ENCODE data around the gene ITPK1. TPM values are rescaled to one million over a fixed set of nuclear protein-coding genes. Genes with fewer than 3 reads are reported as not detected.

Gene ITPK1
- total RNA-seq, 1 experiment from 2014 or later = 88.6 TPM

DNA sequence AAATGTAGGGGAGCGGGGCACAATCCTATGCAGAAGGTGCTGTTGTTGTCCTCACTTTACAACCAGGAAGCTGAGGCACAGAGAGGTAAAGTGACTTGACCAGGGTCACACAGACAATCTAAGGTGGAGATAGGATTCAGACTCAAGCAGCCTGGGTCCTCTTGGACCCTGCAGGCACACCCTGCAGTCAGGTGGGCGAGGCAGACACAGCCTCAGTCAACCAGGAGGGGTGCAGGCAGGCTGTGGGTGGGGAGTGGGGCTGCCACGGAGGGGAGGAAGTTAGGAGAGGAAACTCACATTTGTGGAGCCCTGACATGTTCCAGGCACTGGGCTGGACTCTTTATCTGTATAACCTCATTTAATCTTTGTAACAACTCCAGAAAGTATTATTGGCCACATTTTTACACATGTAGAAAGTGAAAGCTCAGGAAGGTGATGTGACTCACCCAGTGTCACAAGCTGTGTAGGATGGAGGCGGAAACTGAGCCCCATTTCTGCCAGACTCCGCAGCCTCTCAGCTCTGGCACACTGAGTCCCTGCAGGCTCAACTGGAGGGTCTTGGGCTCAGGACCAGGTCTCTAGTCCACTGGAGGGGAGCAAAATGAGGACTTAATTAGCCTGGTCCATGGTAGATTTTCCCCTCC, 217.7 kb downstream of the ITPK1 start:
- no peaks in the 10 kb centered on the region for H3K4me1 ChIP-seq (replicated peaks; ENCODE audit: insufficient read depth)
- H3K27me3 ChIP-seq (ENCODE audit: insufficient read depth, low read depth) = peaks cover 33% of the 10 kb centered on the region
- H3K27ac ChIP-seq = no peak overlapping the region
- BruUV-seq (replicated peaks) = no TSS peak
- no peak overlapping the region for H3K4me2 ChIP-seq
- ChIA-PET POLR2A (ENCODE audit: unreplicated experiment) (no interaction called here), CTCF (interaction anchor here (0.5 kb wide), 1 partner anchor 287 kb away, joined by 4 read pairs; the partner anchor contains the start of genes LYSET and MOAP1)
- no peaks in the 10 kb centered on the region for H4K20me1 ChIP-seq (ENCODE audit: insufficient read depth)
- H3K4me3 ChIP-seq = no peak overlapping the region
- peaks cover 4% of the 10 kb centered on the region; the same call in 1 of the 2 replicates for H3K9me3 ChIP-seq (ENCODE audit: insufficient read depth, low read depth)
- H3K9me2 ChIP-seq (ENCODE audit: insufficient read depth) = no peaks in the 10 kb centered on the region
- H2AFZ ChIP-seq = no peak overlapping the region
- no peak for DNase-seq
- TF ChIP-seq EZH2 (IDR thresholded peaks at IDR 0.05; ENCODE audit: low read depth) = no peak
- TF ChIP-seq, protein P1, sequence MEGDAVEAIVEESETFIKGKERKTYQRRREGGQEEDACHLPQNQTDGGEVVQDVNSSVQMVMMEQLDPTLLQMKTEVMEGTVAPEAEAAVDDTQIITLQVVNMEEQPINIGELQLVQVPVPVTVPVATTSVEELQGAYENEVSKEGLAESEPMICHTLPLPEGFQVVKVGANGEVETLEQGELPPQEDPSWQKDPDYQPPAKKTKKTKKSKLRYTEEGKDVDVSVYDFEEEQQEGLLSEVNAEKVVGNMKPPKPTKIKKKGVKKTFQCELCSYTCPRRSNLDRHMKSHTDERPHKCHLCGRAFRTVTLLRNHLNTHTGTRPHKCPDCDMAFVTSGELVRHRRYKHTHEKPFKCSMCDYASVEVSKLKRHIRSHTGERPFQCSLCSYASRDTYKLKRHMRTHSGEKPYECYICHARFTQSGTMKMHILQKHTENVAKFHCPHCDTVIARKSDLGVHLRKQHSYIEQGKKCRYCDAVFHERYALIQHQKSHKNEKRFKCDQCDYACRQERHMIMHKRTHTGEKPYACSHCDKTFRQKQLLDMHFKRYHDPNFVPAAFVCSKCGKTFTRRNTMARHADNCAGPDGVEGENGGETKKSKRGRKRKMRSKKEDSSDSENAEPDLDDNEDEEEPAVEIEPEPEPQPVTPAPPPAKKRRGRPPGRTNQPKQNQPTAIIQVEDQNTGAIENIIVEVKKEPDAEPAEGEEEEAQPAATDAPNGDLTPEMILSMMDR (conservative IDR thresholded peaks at IDR 0.05) = no peak
- H3K36me3 ChIP-seq (ENCODE audit: low read depth) = no peaks in the 10 kb centered on the region
- no peaks in the 10 kb centered on the region for H3K79me2 ChIP-seq (ENCODE audit: low read depth)
- H3F3A ChIP-seq (ENCODE audit: insufficient read depth, low read depth) = no peaks in the 10 kb centered on the region
- intact Hi-C loops (cut with micrococcal nuclease; ENCODE audit: unreplicated experiment) = no loop called here

DNA sequence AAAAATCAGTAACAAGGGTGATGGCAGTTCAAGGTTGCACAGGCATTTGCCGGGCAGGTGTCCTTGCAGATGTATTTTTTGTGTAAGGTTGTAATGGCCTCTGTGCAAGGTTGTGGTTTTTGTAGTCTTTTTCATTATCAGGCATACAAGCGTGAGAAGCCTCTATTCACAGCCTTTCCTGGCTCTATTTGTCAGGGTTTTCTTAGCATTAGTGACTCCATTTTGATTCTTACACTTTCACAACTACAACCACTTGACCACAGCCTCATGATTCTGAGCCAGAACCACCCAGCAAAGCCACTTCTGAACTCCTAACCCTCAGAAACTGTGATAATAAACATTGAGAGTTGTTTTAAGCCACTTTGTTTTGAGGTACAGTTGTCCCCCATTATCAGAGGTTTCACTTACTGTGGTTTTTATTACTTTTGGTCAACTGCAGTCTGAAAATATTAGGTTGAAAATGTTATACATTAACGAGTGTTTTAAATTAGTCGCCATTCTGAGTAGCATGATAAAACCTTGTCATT, 220.3 kb downstream of the ITPK1 start:
- ChIA-PET POLR2A (ENCODE audit: unreplicated experiment) (no interaction called here), CTCF (no interaction called here)
- Histone ChIP-seq H3K27me3 (ENCODE audit: insufficient read depth, low read depth) (peaks cover 20% of the 10 kb centered on the region), H3K79me2 (ENCODE audit: low read depth) (no peaks in the 10 kb centered on the region), H3K4me1 (replicated peaks; ENCODE audit: insufficient read depth) (no peaks in the 10 kb centered on the region), H3K4me2 (no peak overlapping the region), H3F3A (ENCODE audit: insufficient read depth, low read depth) (no peaks in the 10 kb centered on the region), H3K9me2 (ENCODE audit: insufficient read depth) (no peaks in the 10 kb centered on the region), H3K4me3 (no peak overlapping the region), H3K9me3 (ENCODE audit: insufficient read depth, low read depth) (peaks cover 13% of the 10 kb centered on the region; the same call in 1 of the 2 replicates), H3K27ac (no peak overlapping the region), H3K36me3 (ENCODE audit: low read depth) (no peaks in the 10 kb centered on the region), H4K20me1 (ENCODE audit: insufficient read depth) (no peaks in the 10 kb centered on the region), H2AFZ (no peak overlapping the region)
- no peak for TF ChIP-seq EZH2 (IDR thresholded peaks at IDR 0.05; ENCODE audit: low read depth)
- TF ChIP-seq, protein P1 (conservative IDR thresholded peaks at IDR 0.05) = no peak
- no TSS peak for BruUV-seq (replicated peaks)
- intact Hi-C loops (cut with micrococcal nuclease; ENCODE audit: unreplicated experiment) = no loop called here
- DNase-seq = no peak

- Histone ChIP-seq H3K27ac (no peak overlapping the region), H3K4me1 (replicated peaks; ENCODE audit: insufficient read depth) (no peaks in the 10 kb centered on the region), H3K9me3 (ENCODE audit: insufficient read depth, low read depth) (peaks cover 13% of the 10 kb centered on the region; the same call in 1 of the 2 replicates), H3K79me2 (ENCODE audit: low read depth) (no peaks in the 10 kb centered on the region), H3K36me3 (ENCODE audit: low read depth) (no peaks in the 10 kb centered on the region), H2AFZ (no peak overlapping the region), H4K20me1 (ENCODE audit: insufficient read depth) (no peaks in the 10 kb centered on the region), H3K4me2 (no peak overlapping the region), H3K4me3 (no peak overlapping the region), H3K9me2 (ENCODE audit: insufficient read depth) (no peaks in the 10 kb centered on the region), H3K27me3 (ENCODE audit: insufficient read depth, low read depth) (peaks cover 42% of the 10 kb centered on the region), H3F3A (ENCODE audit: insufficient read depth, low read depth) (no peaks in the 10 kb centered on the region)
- TF ChIP-seq, protein P1 (conservative IDR thresholded peaks at IDR 0.05) = no peak
- no peak for TF ChIP-seq EZH2 (IDR thresholded peaks at IDR 0.05; ENCODE audit: low read depth)
- CTCF ChIA-PET = no interaction called here
- POLR2A ChIA-PET (ENCODE audit: unreplicated experiment) = no interaction called here
- intact Hi-C loops (cut with micrococcal nuclease; ENCODE audit: unreplicated experiment) = no loop called here
- no peak for DNase-seq
- BruUV-seq (replicated peaks) = no TSS peak
Observed at GRCh38 chr14:92892589-92892988, 223.1 kb downstream of the ITPK1 start.
